ENCODE data around the gene ACOXL.
"Not testable (repeated sequence)": the region's sequence is repeated elsewhere in the genome, so short reads cannot be mapped to it uniquely, and the experiment has no call there.

Gene ACOXL

DNA sequence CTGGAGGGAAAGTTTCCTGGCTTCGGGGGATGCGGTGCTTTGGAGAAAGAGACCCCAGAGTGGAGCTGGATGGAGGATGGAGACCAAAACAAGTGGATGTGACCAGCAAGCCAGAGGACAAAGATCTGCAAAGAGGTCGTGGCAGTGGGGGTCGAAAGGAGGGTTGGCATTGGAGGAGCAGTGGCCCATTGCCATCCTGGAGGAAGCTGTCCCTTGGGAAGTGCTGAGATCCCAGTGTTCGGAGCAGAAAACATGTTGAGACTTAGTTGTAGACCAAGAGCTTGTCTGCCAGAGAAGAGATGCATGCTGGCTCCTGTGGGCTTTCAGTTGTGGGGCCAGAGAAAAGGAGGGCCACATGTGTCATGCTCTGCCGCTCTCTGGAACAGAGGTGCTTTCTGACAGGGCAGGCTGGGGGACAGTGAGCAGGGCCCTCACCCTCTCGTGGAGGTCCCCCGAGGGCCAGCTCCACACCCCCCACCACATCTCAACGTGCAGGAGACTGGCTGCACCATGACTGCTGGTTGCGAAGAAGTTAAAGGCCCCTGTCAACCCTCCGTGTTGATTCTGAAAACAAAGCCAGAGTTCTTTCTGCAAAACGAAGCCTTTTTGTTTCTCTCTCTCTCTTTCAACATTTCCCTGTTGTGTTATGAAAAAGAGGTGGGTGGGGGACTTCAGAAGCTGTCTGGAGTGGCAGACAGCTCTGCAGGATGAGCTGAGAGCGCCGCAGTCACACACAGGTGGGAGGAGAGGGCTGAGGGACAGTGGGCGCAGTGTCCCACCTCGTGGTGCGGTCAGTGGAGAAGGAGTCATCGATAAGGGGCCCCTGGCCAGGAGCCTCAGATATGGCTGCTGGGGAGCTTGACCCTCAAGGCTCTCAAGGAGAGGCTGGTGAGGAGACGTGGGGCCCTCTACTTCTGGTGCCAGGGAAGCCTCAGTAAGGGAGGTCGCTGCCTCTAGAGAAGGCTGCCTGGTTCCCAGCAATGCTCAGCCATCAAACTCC is 310.7 kb downstream of the ACOXL start:
- H3K4me3 ChIP-seq (ENCODE audit: low read length) = no peak overlapping the region
- TF ChIP-seq ZNF274 (IDR thresholded peaks at IDR 0.05; ENCODE audit: low read depth, low read length) = no peak

DNA sequence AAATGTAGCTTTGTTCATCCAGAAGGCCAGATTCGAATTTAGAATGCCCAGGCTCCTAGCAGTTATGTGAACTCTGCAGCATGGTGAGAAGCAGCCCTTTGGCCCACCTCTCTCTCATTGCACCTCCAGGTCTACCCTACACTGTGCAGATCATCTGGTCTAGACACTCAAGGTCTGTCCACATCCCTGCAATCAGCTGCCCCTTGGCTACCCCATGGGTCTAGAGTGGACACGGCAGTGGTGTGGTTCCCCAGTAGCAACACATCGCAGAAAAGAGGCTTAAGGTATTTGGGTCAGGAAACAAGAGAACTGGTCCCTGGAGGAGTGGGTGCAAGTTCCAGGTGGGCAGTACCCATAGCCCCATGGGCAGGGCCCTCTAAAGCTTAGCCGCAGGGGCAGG is 311.7 kb downstream of the ACOXL start:
- H3K4me3 ChIP-seq (ENCODE audit: low read length) = no peak overlapping the region
- no peak for TF ChIP-seq ZNF274 (IDR thresholded peaks at IDR 0.05; ENCODE audit: low read depth, low read length)

DNA sequence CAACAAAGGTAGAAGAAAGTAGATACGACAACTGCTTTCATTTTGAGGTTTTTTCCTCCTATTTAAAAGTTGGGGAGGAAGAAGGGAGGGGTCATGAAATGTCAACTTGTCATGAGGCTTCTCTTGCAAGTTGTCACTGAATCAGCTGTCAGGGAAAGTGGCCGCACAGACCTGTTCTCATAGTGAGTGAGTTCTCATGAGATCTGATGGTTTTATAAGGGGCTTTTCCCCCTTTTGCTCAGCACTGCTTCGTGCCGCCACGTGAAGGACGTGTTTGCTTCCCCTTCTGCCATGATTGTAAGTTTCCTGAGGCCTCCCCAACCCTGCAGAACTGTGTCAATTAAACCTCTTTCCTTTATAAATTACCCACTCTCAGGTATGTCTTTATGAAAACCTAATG is 312.9 kb downstream of the ACOXL start:
- H3K4me3 ChIP-seq (ENCODE audit: low read length) = not testable (repeated sequence)

DNA sequence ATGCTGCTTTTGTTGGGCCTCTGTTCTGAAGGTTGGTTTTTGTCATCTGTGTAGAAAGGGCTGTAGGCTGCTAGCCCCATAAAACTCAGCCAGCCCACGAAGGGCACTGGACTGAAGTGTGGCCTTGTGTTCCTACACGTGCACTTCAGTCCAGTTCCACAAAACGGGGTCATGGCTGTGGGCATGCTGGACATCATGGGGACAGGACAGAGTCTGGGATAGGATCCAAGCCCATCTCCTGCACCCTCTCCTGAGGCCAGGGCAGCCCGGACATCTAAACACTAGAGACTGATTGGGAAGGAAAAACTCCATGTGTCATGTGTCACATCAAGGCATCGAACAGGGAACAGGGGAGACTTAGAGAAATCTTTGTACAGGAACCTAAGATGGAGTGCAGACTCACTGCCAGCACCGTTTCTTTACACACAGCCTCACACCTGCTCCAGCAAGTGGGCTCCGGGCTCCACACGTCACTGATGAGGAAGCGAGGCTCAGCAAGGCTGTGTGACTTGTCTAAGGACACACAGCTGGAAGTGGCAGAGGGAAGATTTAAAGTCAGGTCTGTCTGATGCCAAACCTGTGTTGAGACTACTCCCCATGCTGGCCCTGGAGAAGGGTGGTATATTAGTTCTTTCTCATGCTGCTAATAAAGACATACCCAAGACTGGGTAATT is 313.5 kb downstream of the ACOXL start:
- no peak for TF ChIP-seq ZNF274 (IDR thresholded peaks at IDR 0.05; ENCODE audit: low read depth, low read length)
- no peak overlapping the region for H3K4me3 ChIP-seq (ENCODE audit: low read length)

DNA sequence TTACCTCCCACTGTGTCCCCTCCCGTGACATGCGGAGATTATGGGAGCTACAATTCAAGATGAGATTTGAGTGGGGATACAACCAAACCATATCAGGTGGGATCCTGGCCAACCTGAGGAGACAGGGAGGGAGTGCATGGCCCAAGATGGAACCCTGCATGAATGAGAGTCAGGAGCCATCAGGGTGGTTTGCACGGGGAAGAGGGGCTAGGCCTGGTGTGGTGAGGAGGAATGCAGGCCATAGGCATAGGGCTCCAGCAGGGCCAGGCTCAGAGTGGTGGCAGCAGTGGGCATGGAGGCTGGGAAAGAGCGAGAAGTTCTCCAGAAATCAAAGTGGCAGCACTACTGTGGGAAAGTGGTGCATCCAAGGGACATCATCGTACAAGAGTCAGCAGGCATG is 314.3 kb downstream of the ACOXL start:
- TF ChIP-seq ZNF274 (IDR thresholded peaks at IDR 0.05; ENCODE audit: low read depth, low read length) = no peak
- H3K4me3 ChIP-seq (ENCODE audit: low read length) = no peak overlapping the region

DNA sequence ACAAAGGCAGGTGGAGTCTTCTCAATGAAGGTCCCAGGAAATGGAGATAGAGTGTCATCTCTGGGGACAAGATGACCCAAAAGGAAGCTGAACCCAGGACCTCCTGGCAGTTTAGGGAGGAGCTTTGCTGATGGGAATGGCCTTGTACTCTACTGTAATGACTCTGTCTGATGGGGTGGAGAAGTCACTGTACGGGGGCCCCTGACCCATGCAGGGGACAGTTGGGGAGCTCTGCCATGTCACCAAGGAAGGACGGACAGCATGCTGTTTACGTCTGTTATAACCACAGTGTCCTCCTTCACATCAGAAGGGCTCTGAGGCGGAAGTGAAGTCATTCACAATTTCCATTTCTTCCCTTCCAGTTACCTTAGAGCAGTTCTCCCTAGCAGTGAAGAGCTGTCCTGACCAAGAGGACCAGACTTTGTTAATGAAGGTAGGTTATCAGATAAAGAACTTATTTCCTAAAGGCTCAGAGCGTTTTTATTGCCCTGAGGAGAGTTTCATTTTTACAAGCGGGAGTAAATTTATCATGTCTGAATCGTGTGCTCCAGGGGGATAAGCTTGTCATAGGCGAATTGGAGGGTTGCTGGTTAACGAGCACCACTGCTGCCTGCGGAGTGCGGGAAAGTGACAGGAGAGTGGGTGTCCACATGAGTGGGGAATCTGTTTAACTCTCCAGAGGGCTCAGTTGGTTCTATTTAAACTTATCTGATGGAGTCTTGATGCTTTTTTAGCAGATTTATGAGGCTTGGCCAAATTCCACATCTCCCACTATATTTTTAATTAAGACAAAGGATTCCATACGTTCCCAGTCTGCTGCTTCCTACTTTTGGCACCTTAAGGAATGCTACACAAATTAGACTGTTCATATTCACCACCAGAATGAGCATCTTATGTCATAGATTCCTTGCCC is 316.7 kb downstream of the ACOXL start:
- no peak for TF ChIP-seq ZNF274 (IDR thresholded peaks at IDR 0.05; ENCODE audit: low read depth, low read length)
- peak overlapping the region; percentile 33; the same call in 1 of the 2 replicates for H3K4me3 ChIP-seq (ENCODE audit: low read length)

DNA sequence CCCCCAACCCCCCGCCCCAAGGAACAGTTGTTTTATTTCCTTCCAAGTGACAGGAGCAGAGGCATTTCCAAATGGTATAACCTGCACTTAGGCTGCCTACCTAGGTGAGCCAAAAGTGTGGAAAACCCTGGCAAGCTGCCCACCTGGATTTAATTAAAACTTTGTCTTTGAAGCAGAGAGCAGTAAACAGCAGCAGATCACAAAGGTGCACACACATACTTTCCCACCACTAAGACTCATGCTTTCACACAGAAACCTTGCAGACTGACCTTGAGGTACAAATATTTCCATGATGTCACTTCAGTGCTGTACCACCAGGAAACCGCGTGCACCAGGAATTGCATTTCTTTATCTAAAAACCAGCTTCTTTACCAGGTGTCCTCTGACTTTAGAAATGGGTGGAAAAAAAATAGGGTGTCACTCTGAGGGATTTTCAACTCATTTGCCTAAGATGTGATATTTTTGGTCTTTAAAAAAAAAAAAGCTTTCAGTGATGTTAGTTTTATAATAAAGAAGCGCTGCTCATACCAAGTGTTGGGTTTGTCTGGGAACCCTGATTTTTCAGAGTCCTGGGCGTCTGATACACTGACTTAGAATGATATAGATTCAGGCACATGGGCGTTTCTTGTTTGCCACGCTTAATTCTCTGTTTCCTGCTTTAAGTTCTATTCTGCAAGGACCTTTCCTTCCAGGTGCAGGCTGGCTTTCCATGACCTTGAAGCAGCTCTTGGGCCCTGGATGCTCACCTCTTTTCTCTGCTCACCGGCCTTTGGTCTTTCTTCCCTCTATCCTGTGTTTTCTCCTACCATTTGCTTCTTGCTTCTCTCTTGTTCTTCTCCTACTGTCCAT is 317.6 kb downstream of the ACOXL start:
- H3K4me3 ChIP-seq (ENCODE audit: low read length) = peak overlapping the region; percentile 21; the same call in 1 of the 2 replicates
- TF ChIP-seq ZNF274 (IDR thresholded peaks at IDR 0.05; ENCODE audit: low read depth, low read length) = no peak

DNA sequence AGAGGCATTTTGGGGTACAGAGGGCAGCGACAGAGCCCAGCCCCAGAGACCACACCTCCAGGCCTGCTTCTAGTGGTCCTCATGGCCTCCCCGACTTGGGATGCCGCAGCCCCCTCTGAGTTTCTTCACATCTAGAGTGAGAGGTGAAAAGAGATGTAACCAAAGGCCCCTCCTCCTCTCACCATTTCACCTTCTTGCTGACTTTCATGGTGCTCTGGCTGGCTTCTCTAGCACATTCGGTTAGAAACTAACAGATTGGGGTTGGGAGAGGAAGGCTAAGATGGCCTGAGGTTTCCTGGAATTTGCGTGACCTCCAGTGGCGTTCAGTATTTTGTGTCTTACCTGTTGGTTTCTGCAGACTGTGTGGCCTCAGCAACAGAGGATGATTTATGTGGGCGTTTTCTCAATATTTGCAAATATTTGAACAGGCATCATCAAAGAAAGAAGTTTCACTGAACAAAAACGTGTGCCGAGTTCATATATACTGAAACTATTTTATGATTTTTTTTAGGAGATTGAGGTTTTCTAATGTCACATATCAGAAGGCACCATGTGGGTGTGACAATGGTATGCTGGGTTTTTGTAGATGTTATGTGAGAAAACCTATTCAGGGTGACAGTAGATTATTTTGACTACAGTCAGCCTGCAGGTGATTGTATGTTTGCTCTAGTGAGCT is 318.5 kb downstream of the ACOXL start:
- TF ChIP-seq ZNF274 (IDR thresholded peaks at IDR 0.05; ENCODE audit: low read depth, low read length) = no peak
- peak overlapping the region; percentile 10; the same call in 1 of the 2 replicates for H3K4me3 ChIP-seq (ENCODE audit: low read length)

DNA sequence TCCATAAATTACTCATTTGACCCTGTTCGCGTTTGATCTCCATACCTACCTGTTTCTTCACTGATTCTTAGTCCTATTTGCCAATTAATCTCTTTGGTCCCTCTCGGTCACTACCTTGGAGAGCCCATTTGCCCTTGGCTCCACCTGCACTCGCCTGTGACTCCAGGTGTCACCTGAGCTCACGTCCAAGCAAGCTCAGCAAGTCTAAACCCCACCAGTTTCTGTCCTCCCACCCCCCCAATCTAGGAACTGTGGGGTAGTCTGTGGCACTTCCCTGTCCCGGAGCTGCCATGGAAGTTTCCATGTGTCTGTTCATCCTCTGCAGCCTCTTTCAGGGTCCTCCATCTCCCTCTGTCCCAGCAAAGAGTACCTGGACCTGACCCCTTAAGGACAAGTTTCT is 320.2 kb downstream of the ACOXL start:
- TF ChIP-seq ZNF274 (IDR thresholded peaks at IDR 0.05; ENCODE audit: low read depth, low read length) = no peak
- no peak overlapping the region for H3K4me3 ChIP-seq (ENCODE audit: low read length)

DNA sequence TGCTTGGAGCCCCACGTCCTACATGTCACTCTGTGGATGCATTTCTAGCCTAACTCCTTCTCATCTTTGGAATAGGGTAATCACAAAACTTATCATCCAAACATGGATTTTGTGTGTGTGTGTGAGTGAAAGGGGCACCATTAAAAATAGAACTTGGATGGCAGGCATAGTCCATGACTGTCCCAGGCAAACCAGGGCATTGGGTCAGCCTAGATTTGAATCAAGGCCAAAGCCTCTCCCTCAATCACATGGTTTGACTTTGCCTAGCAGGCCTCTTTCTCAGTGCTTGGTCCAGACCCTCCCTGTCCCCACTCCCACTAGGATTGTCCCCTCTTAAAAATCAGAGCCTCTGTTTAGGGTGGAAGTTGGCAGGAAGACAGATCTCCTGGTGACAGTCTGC is 320.9 kb downstream of the ACOXL start:
- TF ChIP-seq ZNF274 (IDR thresholded peaks at IDR 0.05; ENCODE audit: low read depth, low read length) = no peak
- no peak overlapping the region for H3K4me3 ChIP-seq (ENCODE audit: low read length)

DNA sequence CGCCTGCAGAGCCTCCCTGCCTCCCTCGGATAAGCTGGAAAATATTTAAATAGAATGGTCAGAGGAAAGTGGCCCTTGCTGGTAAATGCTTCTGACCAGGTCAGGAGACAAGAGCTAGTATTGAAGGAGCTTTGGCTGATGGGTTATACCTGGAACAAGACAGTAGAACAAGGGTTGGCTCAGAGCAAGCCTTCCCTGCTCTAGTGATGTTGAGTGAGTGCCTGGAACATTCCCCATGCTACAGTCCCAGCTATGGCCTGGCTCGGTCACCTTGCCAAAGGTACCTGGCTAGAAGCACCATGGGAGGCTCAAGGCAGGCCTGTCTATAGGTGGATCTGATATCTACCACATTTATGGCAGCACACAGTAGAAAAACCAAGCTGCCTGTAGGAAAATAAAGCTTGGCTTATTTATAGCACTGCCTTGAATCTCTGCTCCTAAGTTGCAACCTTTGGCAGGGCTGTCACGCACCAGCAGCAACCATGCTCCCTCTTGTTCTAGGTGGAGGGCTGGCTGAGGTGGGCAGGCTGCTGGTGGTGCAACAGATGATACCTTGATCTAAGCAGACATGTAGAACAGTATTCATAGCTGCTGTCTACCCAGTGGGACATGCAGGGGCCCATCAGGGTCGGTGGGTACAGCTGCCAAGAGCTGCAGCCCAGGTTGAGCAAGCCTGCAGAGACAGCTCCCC is 321.6 kb downstream of the ACOXL start:
- H3K4me3 ChIP-seq (ENCODE audit: low read length) = no peak overlapping the region

More for the DNA sequence above, 321.6 kb downstream of the ACOXL start:
- no peak for TF ChIP-seq ZNF274 (IDR thresholded peaks at IDR 0.05; ENCODE audit: low read depth, low read length)
